HEK293 (cell line): ENCODE data around the gene RPS5.

ENCODE experiments used
- GLI4 ChIP-seq: fragments of 450-650 bp; formaldehyde crosslinking; IDR thresholded peaks from 2 replicates; pipeline ENCODE4 v1.5.1; 2016; ENCODE audit warnings: missing biosample characterization, missing genetic modification characterization
- GLIS1 ChIP-seq: fragments of 450-650 bp; formaldehyde crosslinking; IDR thresholded peaks from 2 replicates; pipeline ENCODE4 v1.5.1; 2016; ENCODE audit warnings: missing biosample characterization, missing genetic modification characterization
- KLF10 ChIP-seq: fragments of 450-650 bp; IDR thresholded peaks from 2 replicates; pipeline ENCODE4 v1.5.1; 2018; ENCODE audit warnings: missing biosample characterization, mild to moderate bottlenecking, missing genetic modification characterization
- KLF16 ChIP-seq: fragments of 450-650 bp; formaldehyde crosslinking; IDR thresholded peaks from 2 replicates; pipeline ENCODE4 v1.5.1; 2017; ENCODE audit warnings: missing biosample characterization, missing genetic modification characterization
- OSR2 ChIP-seq: fragments of 450-650 bp; formaldehyde crosslinking; IDR thresholded peaks from 2 replicates; pipeline ENCODE4 v1.5.1; 2016; ENCODE audit warnings: missing biosample characterization, missing genetic modification characterization
- PBX3 ChIP-seq: sonication (generic); formaldehyde crosslinking; IDR thresholded peaks from 2 replicates; pipeline ENCODE4 v1.8.1; 2022; ENCODE audit warnings: mild to moderate bottlenecking, moderate library complexity, missing genetic modification reagents
- PRDM4 ChIP-seq: fragments of 450-650 bp; formaldehyde crosslinking; IDR thresholded peaks from 2 replicates; pipeline ENCODE4 v1.5.1; 2017; ENCODE audit warnings: missing biosample characterization, missing genetic modification characterization
- RBAK ChIP-seq: fragments of 450-650 bp; formaldehyde crosslinking; IDR thresholded peaks from 2 replicates; pipeline ENCODE4 v1.5.1; 2016; ENCODE audit warnings: missing biosample characterization, missing genetic modification characterization
- SP7 ChIP-seq: fragments of 450-650 bp; formaldehyde crosslinking; IDR thresholded peaks from 2 replicates; pipeline ENCODE4 v1.5.1; 2016; ENCODE audit warnings: missing biosample characterization, missing genetic modification characterization
- ZEB2 ChIP-seq: fragments of 450-650 bp; formaldehyde crosslinking; IDR thresholded peaks from 2 replicates; pipeline ENCODE4 v1.5.1; 2016; ENCODE audit warnings: missing biosample characterization, missing genetic modification characterization
- ZNF140 ChIP-seq: fragments of 450-650 bp; formaldehyde crosslinking; IDR thresholded peaks from 2 replicates; pipeline ENCODE4 v1.5.1; 2016; ENCODE audit warnings: missing biosample characterization, missing genetic modification characterization
- ZNF211 ChIP-seq: fragments of 450-650 bp; formaldehyde crosslinking; IDR thresholded peaks from 2 replicates; pipeline ENCODE4 v1.5.1; 2016; ENCODE audit warnings: low read depth, missing biosample characterization, missing genetic modification characterization
- ZNF214 ChIP-seq: fragments of 450-650 bp; formaldehyde crosslinking; IDR thresholded peaks from 2 replicates; pipeline ENCODE4 v1.5.1; 2017; ENCODE audit warnings: missing biosample characterization, mild to moderate bottlenecking, missing genetic modification characterization, borderline replicate concordance
- ZNF223 ChIP-seq: fragments of 450-650 bp; formaldehyde crosslinking; IDR thresholded peaks from 2 replicates; pipeline ENCODE4 v1.5.1; 2016; ENCODE audit warnings: missing biosample characterization, missing genetic modification characterization
- ZNF292 ChIP-seq: fragments of 450-650 bp; formaldehyde crosslinking; IDR thresholded peaks from 2 replicates; pipeline ENCODE4 v1.5.1; 2016; ENCODE audit warnings: low read depth, missing biosample characterization, missing genetic modification characterization, borderline replicate concordance
- ZNF416 ChIP-seq: fragments of 450-650 bp; formaldehyde crosslinking; IDR thresholded peaks from 2 replicates; pipeline ENCODE4 v1.5.1; 2016; ENCODE audit warnings: missing biosample characterization, missing genetic modification characterization
- ZNF510 ChIP-seq: fragments of 450-650 bp; formaldehyde crosslinking; IDR thresholded peaks from 2 replicates; pipeline ENCODE4 v1.5.1; 2018; ENCODE audit warnings: mild to moderate bottlenecking, missing genetic modification characterization, missing biosample characterization; ENCODE audit not compliant: insufficient replicate concordance
- ZNF768 ChIP-seq: fragments of 450-650 bp; formaldehyde crosslinking; IDR thresholded peaks from 2 replicates; pipeline ENCODE4 v1.5.1; 2018; ENCODE audit warnings: missing biosample characterization, mild to moderate bottlenecking, missing genetic modification characterization
- ZSCAN30 ChIP-seq: fragments of 450-650 bp; IDR thresholded peaks from 2 replicates; pipeline ENCODE4 v1.5.1; 2018; ENCODE audit warnings: missing biosample characterization, mild to moderate bottlenecking, missing genetic modification characterization, moderate library complexity
- TF ChIP-seq, protein P1 (sequence below): fragments of 450-650 bp; formaldehyde crosslinking; conservative IDR thresholded peaks from 2 replicates; pipeline ENCODE4 v1.5.1; 2016; ENCODE audit warnings: low read depth, missing biosample characterization, missing genetic modification characterization
- TF ChIP-seq, protein P2 (sequence below): fragments of 450-650 bp; formaldehyde crosslinking; IDR thresholded peaks from 2 replicates; pipeline ENCODE4 v1.5.1; 2016; ENCODE audit warnings: missing biosample characterization, missing genetic modification characterization
- TF ChIP-seq, protein P3 (sequence below): fragments of 450-650 bp; formaldehyde crosslinking; IDR thresholded peaks from 2 replicates; pipeline ENCODE4 v1.5.1; 2016; ENCODE audit warnings: missing biosample characterization, missing genetic modification characterization
- TF ChIP-seq, protein P4 (sequence below): fragments of 450-650 bp; formaldehyde crosslinking; IDR thresholded peaks from 2 replicates; pipeline ENCODE4 v1.5.1; 2016; ENCODE audit warnings: missing biosample characterization, missing genetic modification characterization

RPS5 gene

GRCh38 chr19:58386576-58387337 is at the start of gene RPS5 (continued):
- TF ChIP-seq, protein P1, sequence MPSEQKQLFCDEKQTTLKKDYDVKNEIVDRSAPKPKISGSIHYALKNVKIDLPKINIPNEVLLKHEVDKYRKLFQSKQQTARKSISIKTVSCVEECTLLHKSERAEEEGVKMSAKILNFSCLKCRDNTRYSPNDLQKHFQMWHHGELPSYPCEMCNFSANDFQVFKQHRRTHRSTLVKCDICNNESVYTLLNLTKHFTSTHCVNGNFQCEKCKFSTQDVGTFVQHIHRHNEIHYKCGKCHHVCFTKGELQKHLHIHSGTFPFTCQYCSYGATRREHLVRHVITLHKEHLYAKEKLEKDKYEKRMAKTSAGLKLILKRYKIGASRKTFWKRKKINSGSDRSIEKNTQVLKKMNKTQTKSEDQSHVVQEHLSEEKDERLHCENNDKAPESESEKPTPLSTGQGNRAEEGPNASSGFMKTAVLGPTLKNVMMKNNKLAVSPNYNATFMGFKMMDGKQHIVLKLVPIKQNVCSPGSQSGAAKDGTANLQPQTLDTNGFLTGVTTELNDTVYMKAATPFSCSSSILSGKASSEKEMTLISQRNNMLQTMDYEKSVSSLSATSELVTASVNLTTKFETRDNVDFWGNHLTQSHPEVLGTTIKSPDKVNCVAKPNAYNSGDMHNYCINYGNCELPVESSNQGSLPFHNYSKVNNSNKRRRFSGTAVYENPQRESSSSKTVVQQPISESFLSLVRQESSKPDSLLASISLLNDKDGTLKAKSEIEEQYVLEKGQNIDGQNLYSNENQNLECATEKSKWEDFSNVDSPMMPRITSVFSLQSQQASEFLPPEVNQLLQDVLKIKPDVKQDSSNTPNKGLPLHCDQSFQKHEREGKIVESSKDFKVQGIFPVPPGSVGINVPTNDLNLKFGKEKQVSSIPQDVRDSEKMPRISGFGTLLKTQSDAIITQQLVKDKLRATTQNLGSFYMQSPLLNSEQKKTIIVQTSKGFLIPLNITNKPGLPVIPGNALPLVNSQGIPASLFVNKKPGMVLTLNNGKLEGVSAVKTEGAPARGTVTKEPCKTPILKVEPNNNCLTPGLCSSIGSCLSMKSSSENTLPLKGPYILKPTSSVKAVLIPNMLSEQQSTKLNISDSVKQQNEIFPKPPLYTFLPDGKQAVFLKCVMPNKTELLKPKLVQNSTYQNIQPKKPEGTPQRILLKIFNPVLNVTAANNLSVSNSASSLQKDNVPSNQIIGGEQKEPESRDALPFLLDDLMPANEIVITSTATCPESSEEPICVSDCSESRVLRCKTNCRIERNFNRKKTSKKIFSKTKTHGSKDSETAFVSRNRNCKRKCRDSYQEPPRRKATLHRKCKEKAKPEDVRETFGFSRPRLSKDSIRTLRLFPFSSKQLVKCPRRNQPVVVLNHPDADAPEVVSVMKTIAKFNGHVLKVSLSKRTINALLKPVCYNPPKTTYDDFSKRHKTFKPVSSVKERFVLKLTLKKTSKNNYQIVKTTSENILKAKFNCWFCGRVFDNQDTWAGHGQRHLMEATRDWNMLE, result peak; percentile 95
- no peak for TF ChIP-seq OSR2 (tag by site-specific recombination)
- no peak for TF ChIP-seq ZNF416 (tag by site-specific recombination)
- TF ChIP-seq, protein P2, sequence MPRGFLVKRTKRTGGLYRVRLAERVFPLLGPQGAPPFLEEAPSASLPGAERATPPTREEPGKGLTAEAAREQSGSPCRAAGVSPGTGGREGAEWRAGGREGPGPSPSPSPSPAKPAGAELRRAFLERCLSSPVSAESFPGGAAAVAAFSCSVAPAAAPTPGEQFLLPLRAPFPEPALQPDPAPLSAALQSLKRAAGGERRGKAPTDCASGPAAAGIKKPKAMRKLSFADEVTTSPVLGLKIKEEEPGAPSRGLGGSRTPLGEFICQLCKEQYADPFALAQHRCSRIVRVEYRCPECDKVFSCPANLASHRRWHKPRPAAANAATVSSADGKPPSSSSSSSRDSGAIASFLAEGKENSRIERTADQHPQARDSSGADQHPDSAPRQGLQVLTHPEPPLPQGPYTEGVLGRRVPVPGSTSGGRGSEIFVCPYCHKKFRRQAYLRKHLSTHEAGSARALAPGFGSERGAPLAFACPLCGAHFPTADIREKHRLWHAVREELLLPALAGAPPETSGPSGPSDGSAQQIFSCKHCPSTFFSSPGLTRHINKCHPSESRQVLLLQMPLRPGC (tag by site-specific recombination), result no peak; the same call in 1 of the 2 replicates
- TF ChIP-seq, protein P3, sequence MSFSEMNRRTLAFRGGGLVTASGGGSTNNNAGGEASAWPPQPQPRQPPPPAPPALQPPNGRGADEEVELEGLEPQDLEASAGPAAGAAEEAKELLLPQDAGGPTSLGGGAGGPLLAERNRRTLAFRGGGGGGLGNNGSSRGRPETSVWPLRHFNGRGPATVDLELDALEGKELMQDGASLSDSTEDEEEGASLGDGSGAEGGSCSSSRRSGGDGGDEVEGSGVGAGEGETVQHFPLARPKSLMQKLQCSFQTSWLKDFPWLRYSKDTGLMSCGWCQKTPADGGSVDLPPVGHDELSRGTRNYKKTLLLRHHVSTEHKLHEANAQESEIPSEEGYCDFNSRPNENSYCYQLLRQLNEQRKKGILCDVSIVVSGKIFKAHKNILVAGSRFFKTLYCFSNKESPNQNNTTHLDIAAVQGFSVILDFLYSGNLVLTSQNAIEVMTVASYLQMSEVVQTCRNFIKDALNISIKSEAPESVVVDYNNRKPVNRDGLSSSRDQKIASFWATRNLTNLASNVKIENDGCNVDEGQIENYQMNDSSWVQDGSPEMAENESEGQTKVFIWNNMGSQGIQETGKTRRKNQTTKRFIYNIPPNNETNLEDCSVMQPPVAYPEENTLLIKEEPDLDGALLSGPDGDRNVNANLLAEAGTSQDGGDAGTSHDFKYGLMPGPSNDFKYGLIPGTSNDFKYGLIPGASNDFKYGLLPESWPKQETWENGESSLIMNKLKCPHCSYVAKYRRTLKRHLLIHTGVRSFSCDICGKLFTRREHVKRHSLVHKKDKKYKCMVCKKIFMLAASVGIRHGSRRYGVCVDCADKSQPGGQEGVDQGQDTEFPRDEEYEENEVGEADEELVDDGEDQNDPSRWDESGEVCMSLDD (tag by site-specific recombination), result peak; percentile 75
- no peak; the same call in 1 of the 2 replicates for TF ChIP-seq GLI4
- TF ChIP-seq KLF16 (tag by site-specific recombination), result no peak; the same call in 1 of the 2 replicates
- TF ChIP-seq ZNF223 (tag by site-specific recombination), result no peak
- 0 out of 2 replicates have a peak, but pooled peaks have one; percentile 15 for TF ChIP-seq KLF10 (tag by site-specific recombination)
- TF ChIP-seq, protein P4, sequence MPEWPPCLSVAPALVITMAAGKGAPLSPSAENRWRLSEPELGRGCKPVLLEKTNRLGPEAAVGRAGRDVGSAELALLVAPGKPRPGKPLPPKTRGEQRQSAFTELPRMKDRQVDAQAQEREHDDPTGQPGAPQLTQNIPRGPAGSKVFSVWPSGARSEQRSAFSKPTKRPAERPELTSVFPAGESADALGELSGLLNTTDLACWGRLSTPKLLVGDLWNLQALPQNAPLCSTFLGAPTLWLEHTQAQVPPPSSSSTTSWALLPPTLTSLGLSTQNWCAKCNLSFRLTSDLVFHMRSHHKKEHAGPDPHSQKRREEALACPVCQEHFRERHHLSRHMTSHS (tag by site-specific recombination), result no peak
- TF ChIP-seq ZNF768, result no peak; the same call in 1 of the 2 replicates
- TF ChIP-seq RBAK (tag by site-specific recombination), result no peak
- TF ChIP-seq ZNF510 (tag by site-specific recombination), result no peak
- TF ChIP-seq PRDM4, result peak; percentile 10; the same call in 1 of the 2 replicates
- no peak for TF ChIP-seq ZNF292 (tag by site-specific recombination)
- TF ChIP-seq SP7, result no peak; the same call in none of the 2 replicates
- TF ChIP-seq ZNF214, result no peak
- no peak for TF ChIP-seq ZNF140 (tag by site-specific recombination)
- 0 out of 2 replicates have a peak, but pooled peaks have one; percentile 79 for TF ChIP-seq ZEB2 (tag by site-specific recombination)
- peak; percentile 33 for TF ChIP-seq GLIS1 (tag by site-specific recombination)
- TF ChIP-seq ZSCAN30 (tag by site-specific recombination), result peak; percentile 50
- peak; percentile 30 for TF ChIP-seq PBX3 (CRISPR knock-in tag)
- TF ChIP-seq ZNF211 (tag by site-specific recombination), result no peak
